OCI-LY1 (cell line): ENCODE data around the gene KIF18A.

Experiments used
- H2AFZ ChIP-seq: fragments of 200-600 bp; sonication (generic), shearing (Covaris generic); 2 replicates; pipeline ENCODE4 v1.6.0; 2014; ENCODE audit warnings: antibody characterized with exemption, mild to moderate bottlenecking, low read length
- H3F3A ChIP-seq: fragments of 200-600 bp; sonication (generic), shearing (Covaris generic); 2 replicates; pipeline ENCODE4 v1.6.0; 2014; ENCODE audit warnings: mild to moderate bottlenecking, antibody characterized with exemption, low read length, moderate library complexity; ENCODE audit not compliant: insufficient read depth
- H3K27ac ChIP-seq: fragments of 200-600 bp; sonication (generic); 2 replicates; pipeline ENCODE4 v1.5.1; 2014; ENCODE audit warnings: low read length, mixed run types, mild to moderate bottlenecking, low read depth; ENCODE audit not compliant: poor library complexity, severe bottlenecking
- H3K27me3 ChIP-seq: fragments of 200-600 bp; sonication (generic); 2 replicates; pipeline ENCODE4 v1.6.0; 2014; ENCODE audit warnings: antibody characterized with exemption, mild to moderate bottlenecking, low read length, moderate library complexity; ENCODE audit not compliant: insufficient read depth
- H3K36me3 ChIP-seq: fragments of 200-600 bp; sonication (generic); 2 replicates; pipeline ENCODE4 v1.6.1; 2014; ENCODE audit warnings: mild to moderate bottlenecking, antibody characterized with exemption, low read length, moderate library complexity, mixed read lengths; ENCODE audit not compliant: insufficient read depth
- H3K4me1 ChIP-seq: fragments of 200-600 bp; sonication (generic); 2 replicates; pipeline ENCODE4 v1.5.1; 2014; ENCODE audit warnings: mild to moderate bottlenecking, low read length, moderate library complexity; ENCODE audit not compliant: insufficient read depth, severe bottlenecking
- H3K4me2 ChIP-seq: fragments of 200-600 bp; sonication (generic), shearing (Covaris generic); 2 replicates; pipeline ENCODE4 v1.6.1; 2014; ENCODE audit warnings: low read length
- H3K4me3 ChIP-seq: fragments of 200-600 bp; sonication (generic); 2 replicates; pipeline ENCODE4 v1.5.1; 2014; ENCODE audit warnings: low read length, low read depth, mild to moderate bottlenecking, mixed read lengths; ENCODE audit not compliant: poor library complexity, severe bottlenecking
- H3K79me2 ChIP-seq: fragments of 200-600 bp; shearing (Covaris generic); 2 replicates; pipeline ENCODE4 v1.6.1; 2016; ENCODE audit warnings: mixed run types, low read length, mixed read lengths; ENCODE audit not compliant: insufficient read depth
- H3K9ac ChIP-seq: fragments of 200-600 bp; sonication (generic), shearing (Covaris generic); 2 replicates; pipeline ENCODE4 v1.6.1; 2014; ENCODE audit warnings: mild to moderate bottlenecking, low read length, mixed read lengths
- H3K9me2 ChIP-seq: fragments of 200-600 bp; sonication (generic), shearing (Covaris generic); 2 replicates; pipeline ENCODE4 v1.6.1; 2014; ENCODE audit warnings: low read depth, mild to moderate bottlenecking, low read length, mixed read lengths
- H3K9me3 ChIP-seq: fragments of 200-600 bp; shearing (Covaris generic); 2 replicates; pipeline ENCODE4 v1.6.1; 2014; ENCODE audit warnings: low read length, mixed read lengths
- H4K20me1 ChIP-seq: fragments of 200-600 bp; sonication (generic), shearing (Covaris generic); 2 replicates; pipeline ENCODE4 v1.6.0; 2016; ENCODE audit warnings: mild to moderate bottlenecking, low read length; ENCODE audit not compliant: insufficient read depth
- EZH2 ChIP-seq: fragments of 200-600 bp; sonication (generic), shearing (Covaris generic); IDR thresholded peaks from 2 replicates; pipeline ENCODE4 v1.8.0; 2017; ENCODE audit warnings: borderline replicate concordance, mixed run types, mild to moderate bottlenecking, antibody characterized with exemption, low read length, moderate library complexity, mixed read lengths
- TF ChIP-seq, protein P1 (sequence below): fragments of 200-600 bp; sonication (generic), shearing (Covaris generic); IDR thresholded peaks from 2 replicates; pipeline ENCODE4 v1.5.1; 2017; ENCODE audit warnings: mild to moderate bottlenecking, antibody characterized with exemption, low read length, moderate library complexity, mixed read lengths

Gene KIF18A

DNA sequence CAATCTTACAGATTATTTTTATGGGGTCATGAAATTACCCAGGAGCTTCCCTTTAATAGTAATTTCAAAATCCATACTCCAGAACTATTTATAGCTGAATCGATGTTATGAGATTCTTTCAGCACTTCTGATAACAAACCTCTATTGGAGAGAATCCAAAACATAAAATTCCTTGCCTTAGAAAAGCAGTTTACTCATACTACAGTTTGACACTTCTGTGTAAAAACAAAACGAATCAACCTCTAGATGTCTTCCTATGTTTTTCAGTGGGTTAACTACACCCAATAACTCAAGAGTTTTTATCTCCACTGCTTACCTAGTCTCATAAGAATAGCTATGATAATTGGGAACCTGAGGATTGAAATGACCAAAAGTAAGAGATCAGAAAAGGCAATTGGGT lies 35.6 kb downstream of the KIF18A start:
- Histone ChIP-seq H3K27me3 (no peaks in the 10 kb centered on the region), H3K79me2 (no peaks in the 10 kb centered on the region), H3K4me1 (no peaks in the 10 kb centered on the region), H3K9ac (no peak overlapping the region), H3K4me2 (no peak overlapping the region), H4K20me1 (no peaks in the 10 kb centered on the region), H3K9me3 (no peaks in the 10 kb centered on the region), H3K36me3 (peaks cover 80% of the 10 kb centered on the region), H2AFZ (no peak overlapping the region), H3K9me2 (no peaks in the 10 kb centered on the region; the same call in 1 of the 2 replicates), H3K27ac (no peak overlapping the region), H3K4me3 (no peak overlapping the region), H3F3A (no peaks in the 10 kb centered on the region)
- TF ChIP-seq, protein P1, sequence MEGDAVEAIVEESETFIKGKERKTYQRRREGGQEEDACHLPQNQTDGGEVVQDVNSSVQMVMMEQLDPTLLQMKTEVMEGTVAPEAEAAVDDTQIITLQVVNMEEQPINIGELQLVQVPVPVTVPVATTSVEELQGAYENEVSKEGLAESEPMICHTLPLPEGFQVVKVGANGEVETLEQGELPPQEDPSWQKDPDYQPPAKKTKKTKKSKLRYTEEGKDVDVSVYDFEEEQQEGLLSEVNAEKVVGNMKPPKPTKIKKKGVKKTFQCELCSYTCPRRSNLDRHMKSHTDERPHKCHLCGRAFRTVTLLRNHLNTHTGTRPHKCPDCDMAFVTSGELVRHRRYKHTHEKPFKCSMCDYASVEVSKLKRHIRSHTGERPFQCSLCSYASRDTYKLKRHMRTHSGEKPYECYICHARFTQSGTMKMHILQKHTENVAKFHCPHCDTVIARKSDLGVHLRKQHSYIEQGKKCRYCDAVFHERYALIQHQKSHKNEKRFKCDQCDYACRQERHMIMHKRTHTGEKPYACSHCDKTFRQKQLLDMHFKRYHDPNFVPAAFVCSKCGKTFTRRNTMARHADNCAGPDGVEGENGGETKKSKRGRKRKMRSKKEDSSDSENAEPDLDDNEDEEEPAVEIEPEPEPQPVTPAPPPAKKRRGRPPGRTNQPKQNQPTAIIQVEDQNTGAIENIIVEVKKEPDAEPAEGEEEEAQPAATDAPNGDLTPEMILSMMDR = no peak
- TF ChIP-seq EZH2 = no peak

DNA sequence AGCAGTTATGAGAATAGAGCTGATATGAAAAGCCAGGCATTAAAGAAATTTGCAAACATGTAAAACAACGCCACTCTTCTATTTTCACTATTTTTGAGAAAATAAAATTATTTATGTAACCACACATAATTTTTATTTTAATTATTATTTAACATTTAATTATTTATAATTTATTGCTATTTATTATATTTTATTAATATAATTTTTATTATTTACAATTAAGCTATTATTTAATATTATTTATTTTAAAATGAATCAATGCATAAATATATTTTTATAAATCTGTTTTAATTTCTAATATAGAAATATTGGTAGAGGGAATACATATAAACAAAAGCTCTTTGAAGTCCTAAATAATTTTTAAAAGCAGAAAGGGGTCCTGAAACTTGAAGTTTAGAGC lies 36.7 kb downstream of the KIF18A start:
- Histone ChIP-seq H3K27ac (no peak overlapping the region), H3K9me2 (no peaks in the 10 kb centered on the region; the same call in 1 of the 2 replicates), H3K36me3 (peaks cover 69% of the 10 kb centered on the region), H3K4me2 (no peak overlapping the region), H4K20me1 (no peaks in the 10 kb centered on the region), H3F3A (no peaks in the 10 kb centered on the region), H3K4me3 (no peak overlapping the region), H3K79me2 (no peaks in the 10 kb centered on the region), H3K9ac (no peak overlapping the region), H3K27me3 (no peaks in the 10 kb centered on the region), H3K4me1 (no peaks in the 10 kb centered on the region), H3K9me3 (no peaks in the 10 kb centered on the region), H2AFZ (no peak overlapping the region)
- TF ChIP-seq, protein P1 = no peak
- TF ChIP-seq EZH2 = no peak

DNA sequence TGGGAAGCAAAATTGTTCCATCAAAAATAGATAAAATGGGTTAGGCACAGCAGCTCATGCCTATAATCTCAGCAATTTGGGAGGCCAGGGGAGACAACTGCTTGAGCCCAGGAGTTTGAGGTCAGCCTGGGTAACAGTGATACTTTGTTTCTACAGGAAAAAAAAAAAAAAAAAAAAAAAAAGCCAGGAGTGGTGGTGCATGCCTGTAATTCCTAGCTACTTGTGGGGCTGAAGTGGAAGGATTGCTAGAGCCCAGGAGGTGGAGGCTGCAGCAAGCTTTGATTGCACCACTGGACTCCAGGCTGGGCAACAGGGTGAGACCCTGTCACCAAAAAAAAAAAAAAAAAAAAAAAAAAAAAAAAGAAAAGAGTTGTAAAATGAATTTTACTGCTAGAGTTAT lies 49.6 kb downstream of the KIF18A start:
- no peaks in the 10 kb centered on the region for H3K9me3 ChIP-seq
- H3K9ac ChIP-seq = no peak overlapping the region
- no peak overlapping the region for H3K27ac ChIP-seq
- H2AFZ ChIP-seq = no peak overlapping the region
- H3K4me1 ChIP-seq = no peaks in the 10 kb centered on the region
- no peak overlapping the region for H3K4me3 ChIP-seq
- no peaks in the 10 kb centered on the region for H3K27me3 ChIP-seq
- no peak for TF ChIP-seq EZH2
- TF ChIP-seq, protein P1 = no peak
- no peaks in the 10 kb centered on the region for H4K20me1 ChIP-seq
- no peaks in the 10 kb centered on the region for H3K79me2 ChIP-seq
- H3K4me2 ChIP-seq = no peak overlapping the region
- peaks cover 75% of the 10 kb centered on the region for H3K36me3 ChIP-seq
- no peaks in the 10 kb centered on the region for H3F3A ChIP-seq
- H3K9me2 ChIP-seq = no peaks in the 10 kb centered on the region
